H9 (cell line): ENCODE results near the gene PRKCA. TPM values are rescaled to one million over a fixed set of nuclear protein-coding genes. Genes with fewer than 3 reads are reported as not detected.

ENCODE experiments used
- DNase-seq: peaks from one replicate; pipeline ENCODE4 v3.0.0-alpha.2; 2017
- H2AFZ ChIP-seq: one replicate; pipeline ENCODE4 v1.6.1; 2013; ENCODE audit warnings: mild to moderate bottlenecking, low read length, control low read depth, moderate library complexity
- H2AK5ac ChIP-seq: 2 replicates; pipeline ENCODE4 v1.6.1; 2013; ENCODE audit warnings: low read length, control low read depth, mixed read lengths; ENCODE audit not compliant: insufficient read length
- H2BK120ac ChIP-seq: one replicate; pipeline ENCODE4 v1.6.1; 2013; ENCODE audit warnings: low read depth, mild to moderate bottlenecking, low read length, control low read depth, inconsistent platforms; ENCODE audit not compliant: poor library complexity, severe bottlenecking
- H2BK12ac ChIP-seq: 2 replicates; pipeline ENCODE4 v1.6.1; 2013; ENCODE audit warnings: low read length, control low read depth, mixed read lengths, low read depth; ENCODE audit not compliant: insufficient read length
- H2BK15ac ChIP-seq: 2 replicates; pipeline ENCODE4 v1.6.1; 2013; ENCODE audit warnings: low read depth, low read length, control low read depth
- H2BK20ac ChIP-seq: one replicate; pipeline ENCODE4 v1.6.1; 2013; ENCODE audit warnings: low read depth, mild to moderate bottlenecking, low read length, control low read depth, inconsistent platforms; ENCODE audit not compliant: poor library complexity, severe bottlenecking
- H2BK5ac ChIP-seq: 2 replicates; pipeline ENCODE4 v1.6.1; 2013; ENCODE audit warnings: low read length, control low read depth, mixed read lengths; ENCODE audit not compliant: insufficient read length
- H3K14ac ChIP-seq: 2 replicates; pipeline ENCODE4 v1.6.1; 2013; ENCODE audit warnings: low read length, control low read depth; ENCODE audit not compliant: insufficient read depth
- H3K18ac ChIP-seq: 2 replicates; pipeline ENCODE4 v1.6.1; 2013; ENCODE audit warnings: low read depth, mild to moderate bottlenecking, mixed read lengths, low read length, control low read depth; ENCODE audit not compliant: insufficient read length
- H3K23ac ChIP-seq: 2 replicates; pipeline ENCODE4 v1.6.1; 2013; ENCODE audit warnings: low read length, control low read depth, mixed read lengths, low read depth; ENCODE audit not compliant: insufficient read length
- H3K23me2 ChIP-seq: 2 replicates; pipeline ENCODE4 v1.6.1; 2013; ENCODE audit warnings: low read depth, mild to moderate bottlenecking, mixed read lengths, low read length, control low read depth; ENCODE audit not compliant: insufficient read length, poor library complexity, severe bottlenecking
- H3K27ac ChIP-seq: 2 replicates; pipeline ENCODE4 v1.5.1; 2013; ENCODE audit warnings: low read length, control low read depth, mixed read lengths, low read depth; ENCODE audit not compliant: insufficient read length
- H3K27me3 ChIP-seq: 2 replicates; pipeline ENCODE4 v1.6.1; 2013; ENCODE audit warnings: low read length, control low read depth, inconsistent platforms; ENCODE audit not compliant: insufficient read depth
- H3K4ac ChIP-seq: 2 replicates; pipeline ENCODE4 v1.6.1; 2013; ENCODE audit warnings: low read depth, mild to moderate bottlenecking, control low read depth, inconsistent platforms, low read length, moderate library complexity
- H3K4me1 ChIP-seq: 2 replicates; pipeline ENCODE4 v1.6.1; 2013; ENCODE audit warnings: low read length, control low read depth, inconsistent platforms; ENCODE audit not compliant: insufficient read depth
- H3K4me2 ChIP-seq: 2 replicates; pipeline ENCODE4 v1.6.1; 2013; ENCODE audit warnings: low read length, control low read depth, mixed read lengths; ENCODE audit not compliant: insufficient read length, insufficient read depth
- H3K56ac ChIP-seq: 2 replicates; pipeline ENCODE4 v1.6.1; 2013; ENCODE audit warnings: low read depth, mild to moderate bottlenecking, mixed read lengths, low read length, control low read depth; ENCODE audit not compliant: insufficient read length
- H3K79me1 ChIP-seq: 2 replicates; pipeline ENCODE4 v1.6.1; 2013; ENCODE audit warnings: low read depth, mild to moderate bottlenecking, moderate library complexity, low read length, control low read depth, inconsistent platforms; ENCODE audit not compliant: insufficient read depth, poor library complexity, severe bottlenecking
- H3K79me2 ChIP-seq: 2 replicates; pipeline ENCODE4 v1.6.1; 2013; ENCODE audit warnings: low read length, control low read depth, inconsistent platforms; ENCODE audit not compliant: insufficient read depth
- H3K9ac ChIP-seq: 2 replicates; pipeline ENCODE4 v1.6.1; 2013; ENCODE audit warnings: low read length, control low read depth, mixed read lengths; ENCODE audit not compliant: insufficient read length; ENCODE audit errors: extremely low read depth
- H3K9me3 ChIP-seq: one replicate; pipeline ENCODE4 v1.6.1; 2013; ENCODE audit warnings: low read depth, low read length, inconsistent platforms; ENCODE audit not compliant: control insufficient read depth
- H3T11ph ChIP-seq: one replicate; pipeline ENCODE4 v1.6.1; 2013; ENCODE audit warnings: mild to moderate bottlenecking, low read length, control low read depth, inconsistent platforms
- H4K20me1 ChIP-seq: one replicate; pipeline ENCODE4 v1.6.1; 2013; ENCODE audit not compliant: control insufficient read depth, insufficient read length, insufficient read depth
- H4K5ac ChIP-seq: 2 replicates; pipeline ENCODE4 v1.6.1; 2013; ENCODE audit warnings: low read depth, mild to moderate bottlenecking, mixed read lengths, low read length, control low read depth; ENCODE audit not compliant: insufficient read length
- H4K8ac ChIP-seq: replicated peaks from 2 replicates; pipeline ENCODE4 v1.6.1; 2013; ENCODE audit warnings: low read length, control low read depth, mixed read lengths, low read depth; ENCODE audit not compliant: insufficient read length
- H4K91ac ChIP-seq: 2 replicates; pipeline ENCODE4 v1.6.1; 2013; ENCODE audit warnings: low read depth, mild to moderate bottlenecking, moderate library complexity, mixed read lengths, low read length, control low read depth; ENCODE audit not compliant: insufficient read length
- H3K27ac Mint-ChIP-seq, 3 experiments: 2 replicates in 2 of 3; 3 replicates in 1 of 3; pipeline ENCODE4 v1.8.0; 2020 to 2021; ENCODE audit warnings: mixed read lengths in 3 of 3, mild to moderate bottlenecking in 1 of 3, moderate library complexity in 1 of 3
- H3K27me3 Mint-ChIP-seq: 2 replicates; pipeline ENCODE4 v1.8.0; 2021; ENCODE audit warnings: low read depth, mild to moderate bottlenecking, moderate library complexity, mixed read lengths
- H3K36me3 Mint-ChIP-seq, 3 experiments: 2 replicates in 2 of 3; 3 replicates in 1 of 3; pipeline ENCODE4 v1.8.0; 2020 to 2021; ENCODE audit warnings: low read depth in 3 of 3, mixed read lengths in 3 of 3; ENCODE audit not compliant: insufficient read depth in 1 of 3
- H3K4me1 Mint-ChIP-seq, 2 experiments: 2 replicates each; pipeline ENCODE4 v1.8.0; 2020; ENCODE audit warnings: mixed read lengths in 2 of 2
- H3K4me3 Mint-ChIP-seq, 2 experiments: 2 replicates in 1 of 2; 3 replicates in 1 of 2; pipeline ENCODE4 v1.8.0; 2020 to 2021; ENCODE audit warnings: mild to moderate bottlenecking in 2 of 2, mixed read lengths in 2 of 2, moderate library complexity in 1 of 2
- H3K9me3 Mint-ChIP-seq, 2 experiments: 2 replicates in 1 of 2; 3 replicates in 1 of 2; pipeline ENCODE4 v1.8.0; 2020; ENCODE audit warnings: mild to moderate bottlenecking in 2 of 2, mixed read lengths in 2 of 2, moderate library complexity in 1 of 2
- WGBS: extraction: QIAGEN DNeasy Blood & Tissue Kit; methylation state at CpG from one replicate; pipeline ENCODE4 v1.1.7; 2013; ENCODE audit warnings: missing lambda C conversion rate, low lambda C conversion rate, mixed read lengths; ENCODE audit not compliant: insufficient read length; ENCODE audit errors: extremely low coverage; 5-methylcytosine and 5-hydroxymethylcytosine counted together
- total RNA-seq: library from RNA; stranded (reverse); gene quantifications from 2 replicates; pipeline ENCODE4 v1.2.1, GENCODE V29; 2021
- TF ChIP-seq, protein P1 (sequence below): fragments of 200-600 bp; sonication (generic); conservative IDR thresholded peaks from 3 replicates; pipeline ENCODE4 v1.8.0; 2021; ENCODE audit warnings: antibody characterized with exemption, mild to moderate bottlenecking

PRKCA gene
- total RNA-seq, 1 experiment from 2014 or later = 10.5 TPM

DNA sequence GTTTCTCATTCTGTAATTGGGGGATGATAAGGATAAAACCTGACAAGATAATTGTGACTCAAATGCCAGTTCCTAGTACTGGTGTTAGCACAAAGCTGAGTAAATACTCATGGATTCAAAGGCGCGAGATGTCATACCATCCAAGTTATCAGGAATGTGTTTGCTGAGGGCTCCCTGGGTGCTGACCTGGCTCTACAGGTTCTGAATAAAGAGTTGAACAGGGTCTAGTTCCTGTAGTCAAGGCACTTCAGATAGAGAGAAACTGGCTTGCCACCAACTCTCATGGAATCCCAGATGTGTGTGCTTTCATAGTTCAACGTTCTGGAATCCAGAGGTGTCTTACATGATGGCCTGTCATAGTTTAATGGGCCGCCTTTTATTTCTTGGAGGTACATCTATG, 141.6 kb downstream of the PRKCA start:
- Histone ChIP-seq H3K79me2 (no peaks in the 10 kb centered on the region), H3K9me3 (no peaks in the 10 kb centered on the region), H3K27me3 (no peaks in the 10 kb centered on the region; the same call in 1 of the 2 replicates), H2AFZ (no peak overlapping the region), H2AK5ac (no peak overlapping the region), H3K27ac (no peak overlapping the region), H2BK12ac (no peak overlapping the region), H3K14ac (no peak overlapping the region), H3T11ph (no peak overlapping the region), H3K18ac (no peak overlapping the region), H4K20me1 (no peaks in the 10 kb centered on the region), H3K4me2 (no peak overlapping the region), H3K56ac (no peak overlapping the region), H4K91ac (no peak overlapping the region), H2BK15ac (no peak overlapping the region), H3K9ac (no peak overlapping the region), H2BK5ac (no peak overlapping the region), H3K23me2 (no peaks in the 10 kb centered on the region), H4K8ac (no peak overlapping the region), H3K79me1 (no peaks in the 10 kb centered on the region), H3K23ac (no peak overlapping the region), H4K5ac (no peak overlapping the region), H3K4me1 (0 out of 2 replicates have a peak, but pooled peaks cover 2% of the 10 kb centered on the region), H2BK20ac (no peak overlapping the region), H2BK120ac (no peak overlapping the region), H3K4ac (no peak overlapping the region)
- no peaks in the 10 kb centered on the region for H3K36me3 Mint-ChIP-seq
- TF ChIP-seq, protein P1, sequence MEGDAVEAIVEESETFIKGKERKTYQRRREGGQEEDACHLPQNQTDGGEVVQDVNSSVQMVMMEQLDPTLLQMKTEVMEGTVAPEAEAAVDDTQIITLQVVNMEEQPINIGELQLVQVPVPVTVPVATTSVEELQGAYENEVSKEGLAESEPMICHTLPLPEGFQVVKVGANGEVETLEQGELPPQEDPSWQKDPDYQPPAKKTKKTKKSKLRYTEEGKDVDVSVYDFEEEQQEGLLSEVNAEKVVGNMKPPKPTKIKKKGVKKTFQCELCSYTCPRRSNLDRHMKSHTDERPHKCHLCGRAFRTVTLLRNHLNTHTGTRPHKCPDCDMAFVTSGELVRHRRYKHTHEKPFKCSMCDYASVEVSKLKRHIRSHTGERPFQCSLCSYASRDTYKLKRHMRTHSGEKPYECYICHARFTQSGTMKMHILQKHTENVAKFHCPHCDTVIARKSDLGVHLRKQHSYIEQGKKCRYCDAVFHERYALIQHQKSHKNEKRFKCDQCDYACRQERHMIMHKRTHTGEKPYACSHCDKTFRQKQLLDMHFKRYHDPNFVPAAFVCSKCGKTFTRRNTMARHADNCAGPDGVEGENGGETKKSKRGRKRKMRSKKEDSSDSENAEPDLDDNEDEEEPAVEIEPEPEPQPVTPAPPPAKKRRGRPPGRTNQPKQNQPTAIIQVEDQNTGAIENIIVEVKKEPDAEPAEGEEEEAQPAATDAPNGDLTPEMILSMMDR = no peak
- no peaks in the 10 kb centered on the region for H3K9me3 Mint-ChIP-seq
- H3K27me3 Mint-ChIP-seq = no peaks in the 10 kb centered on the region
- DNase-seq = no peak
- peaks cover 11 to 16% of the 10 kb centered on the region in 2 experiments for H3K4me1 Mint-ChIP-seq
- no peak overlapping the region for H3K27ac Mint-ChIP-seq
- no peak overlapping the region for H3K4me3 Mint-ChIP-seq
- WGBS = no CpG with 5 or more reads among the region's 4 CpGs
